ENCODE results near the gene ANKH. TPM values are rescaled to one million over a fixed set of nuclear protein-coding genes. Genes with fewer than 3 reads are reported as not detected.

The ANKH gene
- polyA plus RNA-seq, 1 donor (not counting 4 experiments of a cell fraction or from before 2014, with no cell fraction given) = 13.8 TPM

GRCh38 chr5:14913096-14913495 is 41.5 kb upstream of the ANKH start:
- FAIRE-seq (no peak), DNase-seq (ENCODE audit: low read depth, low spot score) (no peak)
- Histone ChIP-seq H2AFZ (ENCODE audit: control insufficient read depth, low read length) (no peak overlapping the region), H3K4me3 (ENCODE audit: control insufficient read depth in 2 of 3, extremely low read depth in 1 of 3, insufficient read depth in 2 of 3, low read depth in 1 of 3, low read length in 3 of 3) (no peak overlapping the region), H3K27me3 (ENCODE audit: control insufficient read depth, extremely low read depth, insufficient read depth, low read length) (no peaks in the 10 kb centered on the region), H3K27ac (ENCODE audit: control insufficient read depth, insufficient read depth, low read length) (no peak overlapping the region), H3K9me3 (ENCODE audit: control insufficient read depth, low read depth, low read length) (no peaks in the 10 kb centered on the region), H4K20me1 (ENCODE audit: control insufficient read depth, extremely low read depth, insufficient read depth, low read length) (no peaks in the 10 kb centered on the region), H3K36me3 (ENCODE audit: control insufficient read depth in 2 of 2, extremely low read depth in 1 of 2, insufficient read depth in 2 of 2, low read length in 2 of 2) (no peaks in the 10 kb centered on the region), H3K9ac (ENCODE audit: control insufficient read depth, extremely low read depth, insufficient read depth, low read length) (no peak overlapping the region), H3K79me2 (ENCODE audit: control insufficient read depth, insufficient read depth, low read length) (no peaks in the 10 kb centered on the region), H3K4me2 (ENCODE audit: control insufficient read depth, extremely low read depth, insufficient read depth, low read depth, low read length) (no peak overlapping the region), H3K9me1 (ENCODE audit: control insufficient read depth, extremely low read depth, insufficient read depth, low read length) (no peaks in the 10 kb centered on the region), H3K4me1 (ENCODE audit: control insufficient read depth, extremely low read depth, insufficient read depth, low read length) (peaks cover 6% of the 10 kb centered on the region)
- TF ChIP-seq CTCF (optimal IDR thresholded peaks at IDR 0.05 in 1 of 3, IDR thresholded peaks at IDR 0.05 in 1 of 3, conservative IDR thresholded peaks at IDR 0.05 in 1 of 3; ENCODE audit: extremely low read depth in 1 of 3, insufficient read depth in 2 of 3, low read length in 3 of 3) (no peak), EZH2 (IDR thresholded peaks at IDR 0.05; ENCODE audit: low read length) (no peak)
- dilution Hi-C loops (cut with MboI; ENCODE audit: extremely low pct_ligation_motif_present, low sequenced_read_pairs) = no loop called here

- no peak for DNase-seq (ENCODE audit: low read depth, low spot score)
- Histone ChIP-seq H3K9me3 (ENCODE audit: control insufficient read depth, low read depth, low read length) (no peaks in the 10 kb centered on the region), H3K4me1 (ENCODE audit: control insufficient read depth, extremely low read depth, insufficient read depth, low read length) (peaks cover 6% of the 10 kb centered on the region), H3K4me3 (ENCODE audit: control insufficient read depth in 2 of 3, extremely low read depth in 1 of 3, insufficient read depth in 2 of 3, low read depth in 1 of 3, low read length in 3 of 3) (no peak overlapping the region), H3K9me1 (ENCODE audit: control insufficient read depth, extremely low read depth, insufficient read depth, low read length) (no peaks in the 10 kb centered on the region), H3K27me3 (ENCODE audit: control insufficient read depth, extremely low read depth, insufficient read depth, low read length) (no peaks in the 10 kb centered on the region), H4K20me1 (ENCODE audit: control insufficient read depth, extremely low read depth, insufficient read depth, low read length) (no peaks in the 10 kb centered on the region), H2AFZ (ENCODE audit: control insufficient read depth, low read length) (no peak overlapping the region), H3K4me2 (ENCODE audit: control insufficient read depth, extremely low read depth, insufficient read depth, low read depth, low read length) (no peak overlapping the region), H3K79me2 (ENCODE audit: control insufficient read depth, insufficient read depth, low read length) (no peaks in the 10 kb centered on the region), H3K27ac (ENCODE audit: control insufficient read depth, insufficient read depth, low read length) (no peak overlapping the region), H3K9ac (ENCODE audit: control insufficient read depth, extremely low read depth, insufficient read depth, low read length) (no peak overlapping the region), H3K36me3 (ENCODE audit: control insufficient read depth in 2 of 2, extremely low read depth in 1 of 2, insufficient read depth in 2 of 2, low read length in 2 of 2) (no peaks in the 10 kb centered on the region)
- FAIRE-seq = no peak
- no peak for TF ChIP-seq CTCF (optimal IDR thresholded peaks at IDR 0.05 in 1 of 3, IDR thresholded peaks at IDR 0.05 in 1 of 3, conservative IDR thresholded peaks at IDR 0.05 in 1 of 3; ENCODE audit: extremely low read depth in 1 of 3, insufficient read depth in 2 of 3, low read length in 3 of 3)
- TF ChIP-seq EZH2 (IDR thresholded peaks at IDR 0.05; ENCODE audit: low read length) = no peak
- dilution Hi-C loops (cut with MboI; ENCODE audit: extremely low pct_ligation_motif_present, low sequenced_read_pairs) = no loop called here
These were observed 40.6 kb upstream of the ANKH start for GRCh38 chr5:14912206-14912605.
